Measurements from ENCODE around the gene PRR30. TPM values are rescaled to one million over a fixed set of nuclear protein-coding genes. Genes with fewer than 3 reads are reported as not detected.

PRR30 gene
- total RNA-seq, 2 donors from 2014 or later, result not detected

- no peak for TF ChIP-seq CTCF (IDR thresholded peaks at IDR 0.05)
- no peak overlapping the region for H3K4me3 ChIP-seq
- DNase-seq (ENCODE audit: low spot score), result no peak
Observed at GRCh38 chr2:27093430-27094352, 45.5 kb downstream of the PRR30 start.

GRCh38 chr2:27092696-27093429 is 46.3 kb downstream of the PRR30 start:
- Histone ChIP-seq H3K36me3 (no peaks in the 10 kb centered on the region), H3K9me3 (no peaks in the 10 kb centered on the region), H3K4me3 (no peak overlapping the region), H3K4me1 (peaks cover 0 to 15% of the 10 kb centered on the region in 2 donors), H3K27me3 (no peaks in the 10 kb centered on the region), H3K27ac (no peak overlapping the region)
- TF ChIP-seq CTCF (IDR thresholded peaks at IDR 0.05), result no peak
- no peak for DNase-seq (ENCODE audit: low spot score)

More at GRCh38 chr2:27093430-27094352, 45.5 kb downstream of the PRR30 start:
- Histone ChIP-seq H3K27ac (no peak overlapping the region), H3K27me3 (no peaks in the 10 kb centered on the region), H3K36me3 (no peaks in the 10 kb centered on the region), H3K9me3 (no peaks in the 10 kb centered on the region), H3K4me1 (peaks cover 0 to 15% of the 10 kb centered on the region in 2 donors)

- no peak for TF ChIP-seq CTCF (IDR thresholded peaks at IDR 0.05)
- no peaks in the 10 kb centered on the region for H3K27me3 ChIP-seq
- no peaks in the 10 kb centered on the region for H3K9me3 ChIP-seq
- no peak overlapping the region for H3K4me3 ChIP-seq
- H3K27ac ChIP-seq, result no peak overlapping the region
- no peaks in the 10 kb centered on the region for H3K36me3 ChIP-seq
- DNase-seq (ENCODE audit: low spot score), result no peak
- H3K4me1 ChIP-seq, result peaks cover 0 to 21% of the 10 kb centered on the region in 2 donors
Observed at GRCh38 chr2:27091746-27092695, 47.2 kb downstream of the PRR30 start.

GRCh38 chr2:27089111-27089954 is 49.9 kb downstream of the PRR30 start:
- peaks cover 0 to 20% of the 10 kb centered on the region in 2 donors for H3K4me1 ChIP-seq
- H3K4me3 ChIP-seq, result no peak overlapping the region
- no peak for TF ChIP-seq CTCF (IDR thresholded peaks at IDR 0.05)
- H3K27me3 ChIP-seq, result no peaks in the 10 kb centered on the region
- no peak for DNase-seq (ENCODE audit: low spot score)
- no peak overlapping the region for H3K27ac ChIP-seq
- H3K36me3 ChIP-seq, result no peaks in the 10 kb centered on the region
- H3K9me3 ChIP-seq, result no peaks in the 10 kb centered on the region
